Muscle of arm (tissue), 12 donors: Measurements from ENCODE around the gene NHERF2. TPM values are rescaled to one million over a fixed set of nuclear protein-coding genes. Genes with fewer than 3 reads are reported as not detected.
"Not testable (repeated sequence)": the region's sequence is repeated elsewhere in the genome, so short reads cannot be mapped to it uniquely, and the experiment has no call there.

Experiments
- DNase-seq: peaks from one replicate; pipeline ENCODE4 v3.0.0-alpha.2; 2013
- polyA plus RNA-seq, 12 donors: library from polyadenylated mRNA; unstranded; fragments of 120-200 nt; gene quantifications; one replicate each; pipeline ENCODE4 v1.2.1, GENCODE V29; 2013; ENCODE audit not compliant: insufficient read length in 12 of 12

Gene NHERF2
- polyA plus RNA-seq, 12 donors: 26.8 to 55.1 (median 36.1) TPM; not detected in 1

- DNase-seq: peak; percentile 94
These were observed 3.3 kb upstream of the NHERF2 start for GRCh38 chr16:2023092-2024031.

GRCh38 chr16:2024032-2024420 is 2.7 kb upstream of the NHERF2 start:
- no peak for DNase-seq

GRCh38 chr16:2025251-2025650 is 1.5 kb upstream of the NHERF2 start:
- DNase-seq: no peak

- no peak for DNase-seq
These were observed 733 bp upstream of the NHERF2 start for GRCh38 chr16:2025878-2026460.

GRCh38 chr16:2027024-2028010 is 615 bp downstream of the NHERF2 start:
- DNase-seq: no peak

GRCh38 chr16:2028146-2028545 is 1.4 kb downstream of the NHERF2 start:
- DNase-seq: no peak

- DNase-seq: no peak
These were observed 2.0 kb downstream of the NHERF2 start for GRCh38 chr16:2028620-2029220.

GRCh38 chr16:2029350-2029749 is 2.6 kb downstream of the NHERF2 start:
- no peak for DNase-seq

- DNase-seq: no peak
These were observed 3.3 kb downstream of the NHERF2 start for GRCh38 chr16:2030036-2030435.

GRCh38 chr16:2031081-2031577 is 4.4 kb downstream of the NHERF2 start:
- no peak for DNase-seq

GRCh38 chr16:2032285-2033056 is 5.8 kb downstream of the NHERF2 start:
- DNase-seq: no peak

- DNase-seq: peak; percentile 65
These were observed 6.6 kb downstream of the NHERF2 start for GRCh38 chr16:2033057-2033908.

- not testable (repeated sequence) for DNase-seq
These were observed 7.4 kb downstream of the NHERF2 start for GRCh38 chr16:2033909-2034695.

GRCh38 chr16:2034696-2035430 is 8.2 kb downstream of the NHERF2 start:
- DNase-seq: no peak

GRCh38 chr16:2035431-2036199 is 8.9 kb downstream of the NHERF2 start:
- no peak for DNase-seq

GRCh38 chr16:2036200-2036966 is 9.7 kb downstream of the NHERF2 start:
- no peak for DNase-seq
